IMR-90 (cell line): ENCODE results near the gene FAHD1. TPM values are rescaled to one million over a fixed set of nuclear protein-coding genes. Genes with fewer than 3 reads are reported as not detected.

Experiments
- ATAC-seq: fragments of 200-7000 bp; cut with Tn5 transposase; 2 replicates; pipeline ENCODE4 v1.9.1; 2020; ENCODE audit warnings: low read depth, mild to moderate bottlenecking, moderate library complexity
- BruUV-seq: library from RNA; stranded (reverse); fragments of 400-500 nt; replicated peaks from 2 replicates; lab custom pipeline; 2021; lab: Mats Ljungman, UMichigan
- CTCF ChIA-PET: fragments of 300-600 bp; formaldehyde crosslinking; extraction: SDS; loops from one replicate; lab custom pipeline; 2021; ENCODE audit warnings: antibody characterized with exemption; lab: Yijun Ruan, JAX
- POLR2A ChIA-PET: fragments of 300-600 bp; sonication (Branson Sonifier 250); formaldehyde crosslinking; loops from one replicate; lab custom pipeline; 2022; ENCODE audit warnings: antibody characterized with exemption; ENCODE audit not compliant: unreplicated experiment; lab: Charles Lee
- DNase-seq: peaks from one replicate; pipeline ENCODE4 v3.0.0; 2013
- H2AFZ ChIP-seq: replicated peaks from 2 replicates; pipeline ENCODE3; 2013; ENCODE audit warnings: low read length, mild to moderate bottlenecking; ENCODE audit not compliant: poor library complexity
- H2AK5ac ChIP-seq: 2 replicates; pipeline ENCODE4 v1.6.1; 2013; ENCODE audit warnings: low read depth, low read length, inconsistent platforms
- H2AK9ac ChIP-seq: replicated peaks from 2 replicates; pipeline ENCODE3; 2013; ENCODE audit warnings: mild to moderate bottlenecking, low read depth, low read length, moderate library complexity; ENCODE audit not compliant: poor library complexity
- H2BK120ac ChIP-seq: 2 replicates; pipeline ENCODE4 v1.6.1; 2013; ENCODE audit warnings: low read depth, low read length, inconsistent platforms
- H2BK15ac ChIP-seq: 3 replicates; pipeline ENCODE4 v1.6.1; 2013; ENCODE audit warnings: low read depth, low read length, inconsistent platforms
- H2BK20ac ChIP-seq: 2 replicates; pipeline ENCODE4 v1.6.1; 2013; ENCODE audit warnings: low read depth, mild to moderate bottlenecking, inconsistent platforms, low read length, moderate library complexity
- H2BK5ac ChIP-seq: 2 replicates; pipeline ENCODE4 v1.6.1; 2013; ENCODE audit warnings: mild to moderate bottlenecking, low read depth, low read length, inconsistent platforms; ENCODE audit not compliant: poor library complexity, severe bottlenecking
- H3K14ac ChIP-seq: replicated peaks from 2 replicates; pipeline ENCODE4 v1.6.1; 2013; ENCODE audit warnings: low read depth, low read length, inconsistent platforms
- H3K18ac ChIP-seq: 2 replicates; pipeline ENCODE4 v1.6.1; 2013; ENCODE audit warnings: low read depth, low read length, control low read depth
- H3K23ac ChIP-seq: 2 replicates; pipeline ENCODE4 v1.6.1; 2013; ENCODE audit warnings: low read depth, low read length, inconsistent platforms
- H3K27ac ChIP-seq: 2 replicates; pipeline ENCODE4 v1.5.1; 2013; ENCODE audit warnings: mild to moderate bottlenecking, control low read depth, low read length; ENCODE audit not compliant: insufficient read depth
- H3K27me3 ChIP-seq: 2 replicates; pipeline ENCODE4 v1.6.1; 2013; ENCODE audit warnings: low read length; ENCODE audit not compliant: control insufficient read depth, insufficient read depth
- H3K36me3 ChIP-seq: 2 replicates; pipeline ENCODE4 v1.6.1; 2013; ENCODE audit warnings: low read length, mixed read lengths; ENCODE audit not compliant: control insufficient read depth, insufficient read depth
- H3K4ac ChIP-seq: 2 replicates; pipeline ENCODE4 v1.6.1; 2013; ENCODE audit warnings: low read depth, low read length, inconsistent platforms
- H3K4me1 ChIP-seq: 2 replicates; pipeline ENCODE4 v1.6.1; 2013; ENCODE audit warnings: low read length, mixed read lengths; ENCODE audit not compliant: control insufficient read depth, insufficient read depth
- H3K4me2 ChIP-seq: 2 replicates; pipeline ENCODE4 v1.6.1; 2013; ENCODE audit warnings: low read depth, mild to moderate bottlenecking, control low read depth, low read length, moderate library complexity
- H3K4me3 ChIP-seq: 2 replicates; pipeline ENCODE4 v1.5.1; 2013; ENCODE audit warnings: low read depth, mild to moderate bottlenecking, control low read depth, low read length, moderate library complexity; ENCODE audit not compliant: insufficient read depth
- H3K56ac ChIP-seq: 2 replicates; pipeline ENCODE4 v1.6.1; 2013; ENCODE audit warnings: low read length, inconsistent platforms; ENCODE audit not compliant: insufficient read depth; ENCODE audit errors: extremely low read depth
- H3K79me1 ChIP-seq, 2 experiments: 2 replicates each; pipeline ENCODE4 v1.6.1; 2013; ENCODE audit warnings: low read length in 2 of 2, inconsistent platforms in 1 of 2, low read depth in 1 of 2
- H3K9ac ChIP-seq: 2 replicates; pipeline ENCODE4 v1.6.1; 2013; ENCODE audit warnings: low read depth, low read length, control low read depth
- H3K9me1 ChIP-seq: 2 replicates; pipeline ENCODE4 v1.6.1; 2013; ENCODE audit warnings: low read length, inconsistent platforms; ENCODE audit not compliant: insufficient read depth
- H3K9me3 ChIP-seq: 2 replicates; pipeline ENCODE4 v1.6.1; 2013; ENCODE audit warnings: low read length; ENCODE audit not compliant: control insufficient read depth, insufficient read depth
- H4K20me1 ChIP-seq: 2 replicates; pipeline ENCODE4 v1.6.1; 2013; ENCODE audit warnings: low read length, inconsistent platforms; ENCODE audit not compliant: insufficient read depth
- H4K5ac ChIP-seq: 2 replicates; pipeline ENCODE4 v1.6.1; 2013; ENCODE audit warnings: mild to moderate bottlenecking, low read depth, low read length, control low read depth
- H4K8ac ChIP-seq, 2 experiments: 2 replicates each; pipeline ENCODE4 v1.6.1; 2013; ENCODE audit warnings: low read depth in 2 of 2, low read length in 2 of 2, control low read depth in 1 of 2, inconsistent platforms in 1 of 2
- H4K91ac ChIP-seq: 2 replicates; pipeline ENCODE4 v1.6.1; 2013; ENCODE audit warnings: low read depth, low read length, inconsistent platforms; ENCODE audit not compliant: insufficient read depth
- BHLHE40 ChIP-seq: fragments of 150-350 bp; IDR thresholded peaks from 2 replicates; pipeline ENCODE4 v1.6.1; 2016; ENCODE audit warnings: mild to moderate bottlenecking, low read depth, low read length
- CEBPB ChIP-seq: IDR thresholded peaks from 2 replicates; pipeline ENCODE4 v1.6.1; 2012; ENCODE audit warnings: low read depth, low read length, improper control_type of control experiment
- ELK1 ChIP-seq: fragments of 150-350 bp; IDR thresholded peaks from 2 replicates; pipeline ENCODE4 v1.6.1; 2016; ENCODE audit warnings: low read depth, mild to moderate bottlenecking, low read length, moderate library complexity, borderline replicate concordance
- FOS ChIP-seq: fragments of 150-350 bp; IDR thresholded peaks from 2 replicates; pipeline ENCODE4 v1.6.1; 2016; ENCODE audit warnings: low read depth, low read length
- MXI1 ChIP-seq: IDR thresholded peaks from 2 replicates; pipeline ENCODE4 v1.6.1; 2012; ENCODE audit warnings: low read depth, mild to moderate bottlenecking, low read length, moderate library complexity, borderline replicate concordance
- NFE2L2 ChIP-seq: fragments of 150-350 bp; IDR thresholded peaks from 2 replicates; pipeline ENCODE4 v1.6.1; 2016; ENCODE audit warnings: low read depth, mild to moderate bottlenecking, low read length
- WGBS, 2 experiments: methylation state at CpG; one replicate each; pipeline versions ENCODE4 v1.1.5 to v1.1.7; 2013; ENCODE audit warnings: missing lambda C conversion rate in 2 of 2; ENCODE audit not compliant: insufficient read length in 1 of 2; ENCODE audit errors: extremely low coverage in 2 of 2; 5-methylcytosine and 5-hydroxymethylcytosine counted together
- dilution Hi-C: fragments of 300-500 bp; cut with HindIII; formaldehyde crosslinking; loops from one replicate; pipeline ENCODE4 v1.14.3; 2018; ENCODE audit warnings: low sequenced_read_pairs; ENCODE audit not compliant: unreplicated experiment
- in situ Hi-C: fragments of 300-500 bp; cut with MboI; formaldehyde crosslinking; loops from 3 replicates; pipeline ENCODE4 v1.14.3; 2019; ENCODE audit warnings: low sequenced_read_pairs, inconsistent platforms, mixed read lengths
- intact Hi-C: fragments of 100-400 bp; cut with micrococcal nuclease; formaldehyde crosslinking; loops from 2 replicates; pipeline ENCODE4 v1.10.0; 2022
- polyA plus RNA-seq, 3 experiments: library from polyadenylated mRNA; depleted of rRNA; stranded (reverse); fragments of >200 nt; gene quantifications; 2 replicates each; pipeline ENCODE4 v1.2.3, GENCODE V29; 2012; ENCODE audit warnings: low replicate concordance in 1 of 3
- total RNA-seq: library from RNA; depleted of rRNA; stranded (reverse); fragments of >200 nt; gene quantifications from 2 replicates; pipeline ENCODE4 v1.2.3, GENCODE V29; 2012

Gene FAHD1
- total and polyA plus RNA-seq, 2 of the 4 experiments (the other 2 are of a cell fraction) = 65.3 to 85.9 TPM

GRCh38 chr16:1791256-1791942, 35.6 kb upstream of the FAHD1 start:
- TF ChIP-seq ELK1 (no peak), BHLHE40 (no peak), FOS (no peak), CEBPB (no peak), MXI1 (no peak), NFE2L2 (no peak)
- Histone ChIP-seq H2BK15ac (no peak overlapping the region), H3K9ac (no peak overlapping the region), H3K4me2 (no peak overlapping the region), H2BK20ac (no peak overlapping the region), H2AFZ (no peak overlapping the region), H3K27me3 (no peaks in the 10 kb centered on the region), H4K8ac (no peak overlapping the region), H3K27ac (no peak overlapping the region), H3K9me3 (no peaks in the 10 kb centered on the region), H2BK5ac (no peak overlapping the region), H3K18ac (no peak overlapping the region), H2AK5ac (no peak overlapping the region), H3K14ac (no peak overlapping the region), H3K56ac (no peak overlapping the region), H4K91ac (no peak overlapping the region), H3K9me1 (0 out of 2 replicates have a peak, but pooled peaks cover 2% of the 10 kb centered on the region), H3K23ac (no peak overlapping the region), H3K36me3 (peaks cover 31% of the 10 kb centered on the region), H3K79me1 (peaks cover 0 to 11% of the 10 kb centered on the region in 2 experiments; a peak in 1 of 4 replicates), H2AK9ac (no peak overlapping the region), H3K4me1 (no peaks in the 10 kb centered on the region), H4K5ac (no peak overlapping the region), H3K4me3 (no peak overlapping the region), H4K20me1 (peaks cover 13% of the 10 kb centered on the region), H3K4ac (no peak overlapping the region), H2BK120ac (no peak overlapping the region)
- CTCF ChIA-PET = no interaction called here
- intact Hi-C loops = no loop called here
- in situ Hi-C loops = no loop called here
- WGBS, 2 experiments = 98% methylated on average over 35 of the region's 53 CpGs; no CpG with 5 or more reads in 1 of the 2 experiments
- BruUV-seq = no TSS peak
- ATAC-seq (no peak), DNase-seq (no peak)
- POLR2A ChIA-PET = no interaction called here
- dilution Hi-C loops = no loop called here
